MM.1S (cell line): Measurements from ENCODE around the gene CASP7.

Experiments
- CTCF ChIP-seq: fragments of 300-600 bp; sonication (generic); IDR thresholded peaks from 2 replicates; pipeline ENCODE4 v1.5.1; 2016; ENCODE audit warnings: antibody characterized with exemption, low read length, mixed read lengths
- EZH2phosphoT487 ChIP-seq: fragments of 300-600 bp; sonication (generic); IDR thresholded peaks from 2 replicates; pipeline ENCODE4 v1.6.1; 2018; ENCODE audit warnings: antibody characterized with exemption, low read length

- TF ChIP-seq CTCF (no peak), EZH2phosphoT487 (no peak)
These were observed 96.8 kb downstream of the CASP7 start for GRCh38 chr10:113776553-113776952.
